ENCODE results near the gene KIF20B. TPM values are rescaled to one million over a fixed set of nuclear protein-coding genes. Genes with fewer than 3 reads are reported as not detected.

The KIF20B gene
- total and polyA plus RNA-seq, 9 donors = 2.4 to 9.3 (median 3.9) TPM

DNA sequence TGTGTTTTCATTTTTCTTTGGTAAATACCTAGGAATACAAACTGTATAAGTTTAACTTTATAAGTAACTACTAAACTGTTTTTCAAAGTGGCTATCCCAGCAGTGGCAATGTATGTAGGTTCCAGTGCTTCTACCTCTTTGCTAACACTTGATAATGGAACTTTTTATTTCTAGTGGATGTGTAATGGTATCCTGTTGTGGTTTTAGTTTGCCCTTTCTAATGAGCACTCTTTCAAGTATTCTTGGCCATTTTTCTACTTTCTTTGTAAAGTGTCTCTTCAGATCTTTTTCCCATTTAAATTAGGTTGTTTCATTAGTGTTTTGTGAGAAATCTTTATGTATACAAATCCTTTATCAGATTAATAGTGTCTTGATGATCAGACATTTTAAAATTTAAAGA is 4.6 kb downstream of the KIF20B start:
- H3K4me3 ChIP-seq = no peak overlapping the region
- intact Hi-C loops (cut with DNase I) = loop anchor here in 1 of 4 donors (10.0 kb wide), 1 partner anchor 271 kb away; no protein-coding TSS in a partner anchor
- H3K9me3 ChIP-seq = no peaks in the 10 kb centered on the region
- DNase-seq = no peak
- H3K27ac ChIP-seq = no peak overlapping the region
- no peaks in the 10 kb centered on the region for H3K27me3 ChIP-seq
- no peaks in the 10 kb centered on the region for H3K36me3 ChIP-seq
- H3K4me1 ChIP-seq (ENCODE audit: insufficient read depth) = peaks cover 3% of the 10 kb centered on the region
- TF ChIP-seq POLR2A (IDR thresholded peaks at IDR 0.05) (no peak), EP300 (IDR thresholded peaks at IDR 0.05) (no peak)
- TF ChIP-seq, protein P1, sequence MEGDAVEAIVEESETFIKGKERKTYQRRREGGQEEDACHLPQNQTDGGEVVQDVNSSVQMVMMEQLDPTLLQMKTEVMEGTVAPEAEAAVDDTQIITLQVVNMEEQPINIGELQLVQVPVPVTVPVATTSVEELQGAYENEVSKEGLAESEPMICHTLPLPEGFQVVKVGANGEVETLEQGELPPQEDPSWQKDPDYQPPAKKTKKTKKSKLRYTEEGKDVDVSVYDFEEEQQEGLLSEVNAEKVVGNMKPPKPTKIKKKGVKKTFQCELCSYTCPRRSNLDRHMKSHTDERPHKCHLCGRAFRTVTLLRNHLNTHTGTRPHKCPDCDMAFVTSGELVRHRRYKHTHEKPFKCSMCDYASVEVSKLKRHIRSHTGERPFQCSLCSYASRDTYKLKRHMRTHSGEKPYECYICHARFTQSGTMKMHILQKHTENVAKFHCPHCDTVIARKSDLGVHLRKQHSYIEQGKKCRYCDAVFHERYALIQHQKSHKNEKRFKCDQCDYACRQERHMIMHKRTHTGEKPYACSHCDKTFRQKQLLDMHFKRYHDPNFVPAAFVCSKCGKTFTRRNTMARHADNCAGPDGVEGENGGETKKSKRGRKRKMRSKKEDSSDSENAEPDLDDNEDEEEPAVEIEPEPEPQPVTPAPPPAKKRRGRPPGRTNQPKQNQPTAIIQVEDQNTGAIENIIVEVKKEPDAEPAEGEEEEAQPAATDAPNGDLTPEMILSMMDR (IDR thresholded peaks at IDR 0.05) = no peak

DNA sequence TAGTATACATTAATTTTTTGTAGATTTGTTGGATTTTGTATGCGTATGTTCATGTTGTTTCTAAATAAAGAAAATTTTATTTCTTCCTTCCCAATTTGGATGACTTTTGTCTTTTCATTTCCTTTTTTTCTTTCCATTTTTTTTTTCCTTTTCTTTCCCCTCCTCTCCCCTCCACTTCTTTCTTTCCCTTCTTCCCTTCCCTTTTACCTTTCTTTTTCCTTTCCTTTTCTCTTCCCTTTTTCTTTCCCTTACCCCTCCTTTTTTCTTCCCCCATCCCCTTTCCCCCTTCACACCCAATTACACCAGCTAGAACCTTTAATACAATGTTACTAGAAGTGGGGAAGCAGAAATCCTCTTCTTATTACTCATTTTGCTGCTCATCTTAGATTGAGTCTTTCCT is 6.0 kb downstream of the KIF20B start:
- 92 to 98% (median 98%) methylated on average over 1 of the region's 1 CpG for WGBS, 3 donors
- TF ChIP-seq, protein P1 (IDR thresholded peaks at IDR 0.05) = no peak
- TF ChIP-seq EP300 (IDR thresholded peaks at IDR 0.05) (no peak), POLR2A (IDR thresholded peaks at IDR 0.05) (no peak)
- intact Hi-C loops (cut with DNase I) = loop anchor here in 1 of 4 donors (10.0 kb wide), 1 partner anchor 273 kb away; no protein-coding TSS in a partner anchor

DNA sequence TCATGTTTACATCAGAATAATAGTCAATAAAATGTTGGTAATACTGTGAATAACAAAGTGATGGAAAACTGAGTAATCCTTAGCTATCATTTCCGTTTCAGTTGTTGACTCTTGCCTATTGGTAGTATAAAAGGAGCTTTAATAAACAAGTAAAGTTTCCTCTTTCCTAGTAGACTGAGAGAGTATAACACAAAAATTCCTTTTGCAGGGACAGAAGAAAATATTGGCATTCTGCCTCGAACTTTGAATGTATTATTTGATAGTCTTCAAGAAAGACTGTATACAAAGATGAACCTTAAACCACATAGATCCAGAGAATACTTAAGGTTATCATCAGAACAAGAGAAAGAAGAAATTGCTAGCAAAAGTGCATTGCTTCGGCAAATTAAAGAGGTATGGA is 9.4 kb downstream of the KIF20B start:
- DNase-seq = no peak
- H3K4me3 ChIP-seq = no peak overlapping the region
- H3K27ac ChIP-seq = no peak overlapping the region
- intact Hi-C loops (cut with DNase I) = no loop called here
- H3K36me3 ChIP-seq = no peaks in the 10 kb centered on the region
- 18 to 43% (median 25%) methylated on average over 3 of the region's 3 CpGs for WGBS, 3 donors
- no peaks in the 10 kb centered on the region for H3K27me3 ChIP-seq
- H3K9me3 ChIP-seq = no peaks in the 10 kb centered on the region
- no peak for TF ChIP-seq EP300 (IDR thresholded peaks at IDR 0.05)
- TF ChIP-seq, protein P1 (IDR thresholded peaks at IDR 0.05) = no peak
- TF ChIP-seq POLR2A (IDR thresholded peaks at IDR 0.05) = no peak
- H3K4me1 ChIP-seq (ENCODE audit: insufficient read depth) = no peaks in the 10 kb centered on the region

More for the DNA sequence above, 6.0 kb downstream of the KIF20B start:
- Histone ChIP-seq H3K36me3 (no peaks in the 10 kb centered on the region), H3K27ac (no peak overlapping the region), H3K4me3 (no peak overlapping the region), H3K4me1 (ENCODE audit: insufficient read depth) (no peaks in the 10 kb centered on the region), H3K27me3 (no peaks in the 10 kb centered on the region), H3K9me3 (no peaks in the 10 kb centered on the region)
- DNase-seq = no peak

DNA sequence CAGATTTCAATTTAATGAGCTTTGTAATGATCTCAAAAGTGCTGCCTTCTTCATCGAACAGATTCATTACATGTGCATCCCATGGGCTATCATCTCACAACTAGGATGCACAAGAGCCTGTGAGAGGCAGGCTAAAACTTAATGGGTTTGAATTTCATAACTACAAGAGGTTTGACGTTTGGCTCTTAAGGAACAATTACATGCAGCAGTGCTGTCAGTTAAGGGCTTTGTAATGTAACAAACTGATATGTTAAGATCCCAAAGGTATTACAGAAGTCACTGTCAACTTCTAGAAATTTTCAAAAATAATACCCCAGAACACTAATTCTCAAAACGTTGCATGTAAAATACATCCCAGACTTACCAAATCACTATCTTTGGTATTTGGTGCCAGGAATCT is 33.2 kb downstream of the KIF20B start:
- no peak for TF ChIP-seq EP300 (IDR thresholded peaks at IDR 0.05)
- TF ChIP-seq, protein P1 (IDR thresholded peaks at IDR 0.05) = no peak
- no peak for TF ChIP-seq POLR2A (IDR thresholded peaks at IDR 0.05)
- Histone ChIP-seq H3K27me3 (no peaks in the 10 kb centered on the region), H3K4me1 (ENCODE audit: insufficient read depth) (no peaks in the 10 kb centered on the region), H3K36me3 (no peaks in the 10 kb centered on the region), H3K9me3 (no peaks in the 10 kb centered on the region), H3K4me3 (no peak overlapping the region), H3K27ac (no peak overlapping the region)
- DNase-seq = no peak
- intact Hi-C loops (cut with DNase I) = no loop called here
- 79 to 93% (median 89%) methylated on average over 3 of the region's 3 CpGs for WGBS, 3 donors
